Neural progenitor cell (in vitro differentiated cells): Measurements from ENCODE around the gene SF3B2. TPM values are rescaled to one million over a fixed set of nuclear protein-coding genes. Genes with fewer than 3 reads are reported as not detected.

Experiments used
- DNase-seq: peaks from one replicate; pipeline ENCODE4 v3.0.0-alpha.2; 2016; ENCODE audit warnings: low spot score
- H2AFZ ChIP-seq: fragments of 200-600 bp; sonication (generic); replicated peaks from 2 replicates; pipeline ENCODE4 v1.6.1; 2016; ENCODE audit warnings: antibody characterized with exemption
- H3F3A ChIP-seq: fragments of 200-600 bp; sonication (generic); 2 replicates; pipeline ENCODE4 v1.6.1; 2016; ENCODE audit warnings: antibody characterized with exemption, low read depth
- H3K27ac ChIP-seq: fragments of 200-600 bp; sonication (generic); 2 replicates; pipeline ENCODE4 v1.5.1; 2016; ENCODE audit warnings: mild to moderate bottlenecking
- H3K27me3 ChIP-seq: fragments of 200-600 bp; sonication (generic); 2 replicates; pipeline ENCODE4 v1.6.1; 2016; ENCODE audit warnings: mild to moderate bottlenecking, moderate library complexity
- H3K36me3 ChIP-seq: fragments of 200-600 bp; sonication (generic); 2 replicates; pipeline ENCODE4 v1.5.1; 2016
- H3K4me1 ChIP-seq: fragments of 200-600 bp; sonication (generic); 2 replicates; pipeline ENCODE4 v1.6.1; 2016; ENCODE audit warnings: mixed run types
- H3K4me2 ChIP-seq: fragments of 200-600 bp; sonication (generic); 2 replicates; pipeline ENCODE4 v1.6.1; 2016
- H3K4me3 ChIP-seq: fragments of 200-600 bp; sonication (generic); 2 replicates; pipeline ENCODE4 v1.5.1; 2016
- H3K79me2 ChIP-seq: fragments of 200-600 bp; sonication (generic); 2 replicates; pipeline ENCODE4 v1.6.1; 2016; ENCODE audit warnings: low read depth
- H3K9ac ChIP-seq: fragments of 200-600 bp; sonication (generic); 2 replicates; pipeline ENCODE4 v1.6.1; 2016
- H3K9me3 ChIP-seq: fragments of 200-600 bp; sonication (generic); 2 replicates; pipeline ENCODE4 v1.5.1; 2016; ENCODE audit warnings: low read depth
- H4K20me1 ChIP-seq: fragments of 200-600 bp; sonication (generic); 2 replicates; pipeline ENCODE4 v1.6.1; 2016; ENCODE audit warnings: low read depth
- H3K27ac Mint-ChIP-seq: 3 replicates; pipeline ENCODE4 v1.8.0; 2021; ENCODE audit warnings: mixed read lengths
- H3K27me3 Mint-ChIP-seq: 2 replicates; pipeline ENCODE4 v1.8.0; 2022; ENCODE audit warnings: low read depth, mild to moderate bottlenecking, inconsistent platforms, moderate library complexity, mixed read lengths; ENCODE audit not compliant: insufficient read depth
- H3K36me3 Mint-ChIP-seq: 3 replicates; pipeline ENCODE4 v1.8.0; 2021; ENCODE audit warnings: mixed read lengths
- H3K4me1 Mint-ChIP-seq: 3 replicates; pipeline ENCODE4 v1.8.0; 2021; ENCODE audit warnings: mixed read lengths
- H3K4me3 Mint-ChIP-seq: 3 replicates; pipeline ENCODE4 v1.8.0; 2021; ENCODE audit warnings: mild to moderate bottlenecking, moderate library complexity, mixed read lengths
- H3K9me3 Mint-ChIP-seq: 3 replicates; pipeline ENCODE4 v1.8.0; 2020; ENCODE audit warnings: mixed read lengths
- CTCF ChIP-seq: fragments of 200-600 bp; sonication (generic); IDR thresholded peaks from 2 replicates; pipeline ENCODE4 v1.5.1; 2017; ENCODE audit warnings: antibody characterized with exemption, mild to moderate bottlenecking
- EZH2 ChIP-seq: fragments of 200-600 bp; sonication (generic); IDR thresholded peaks from 2 replicates; pipeline ENCODE4 v1.6.1; 2017; ENCODE audit warnings: antibody characterized with exemption, mild to moderate bottlenecking, moderate library complexity
- EZH2phosphoT487 ChIP-seq: fragments of 200-600 bp; sonication (generic); IDR thresholded peaks from 2 replicates; pipeline ENCODE4 v1.6.1; 2017; ENCODE audit warnings: antibody characterized with exemption
- total RNA-seq: library from RNA; depleted of rRNA; stranded (reverse); fragments of >200 nt; gene quantifications from 2 replicates; pipeline ENCODE4 v1.2.3, GENCODE V29; 2015; ENCODE audit warnings: low replicate concordance

Gene SF3B2
- total RNA-seq, 1 donor from 2014 or later = 198 TPM

- no peak overlapping the region for H3K27ac Mint-ChIP-seq
- Histone ChIP-seq H3K9ac (no peak overlapping the region), H3K27me3 (peaks cover 36% of the 10 kb centered on the region), H3K79me2 (no peaks in the 10 kb centered on the region), H4K20me1 (no peaks in the 10 kb centered on the region), H3K4me3 (no peak overlapping the region), H3K9me3 (no peaks in the 10 kb centered on the region), H2AFZ (no peak overlapping the region), H3K4me1 (no peaks in the 10 kb centered on the region), H3K36me3 (no peaks in the 10 kb centered on the region), H3K27ac (no peak overlapping the region), H3F3A (no peaks in the 10 kb centered on the region), H3K4me2 (no peak overlapping the region)
- peaks cover under 1% of the 10 kb centered on the region for H3K4me1 Mint-ChIP-seq
- no peaks in the 10 kb centered on the region for H3K9me3 Mint-ChIP-seq
- no peak for DNase-seq
- H3K27me3 Mint-ChIP-seq = peaks cover 12% of the 10 kb centered on the region
- no peak overlapping the region for H3K4me3 Mint-ChIP-seq
- H3K36me3 Mint-ChIP-seq = no peaks in the 10 kb centered on the region
- TF ChIP-seq CTCF (no peak), EZH2phosphoT487 (no peak), EZH2 (no peak)
Observed at GRCh38 chr11:66012946-66013761, 39.0 kb upstream of the SF3B2 start.

DNA sequence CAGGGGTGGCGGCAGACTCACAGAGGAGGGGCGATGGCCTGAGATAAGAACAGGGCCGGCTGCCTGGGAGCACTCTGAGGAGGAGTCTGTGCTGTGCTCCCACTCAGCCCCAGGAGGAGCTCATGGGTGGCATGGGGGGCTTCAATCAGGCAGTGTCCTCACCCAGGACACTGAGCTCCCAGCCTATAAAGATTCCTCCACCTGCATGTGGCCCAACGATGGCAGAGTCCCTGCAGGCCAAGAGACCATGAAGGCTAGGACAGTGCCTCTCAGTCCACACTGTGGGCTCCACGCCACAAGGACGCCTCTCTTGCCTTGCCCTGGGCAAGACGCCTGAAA is 38.4 kb upstream of the SF3B2 start:
- no peak overlapping the region for H2AFZ ChIP-seq
- H3K4me2 ChIP-seq = no peak overlapping the region
- Mint-ChIP-seq H3K36me3 (no peaks in the 10 kb centered on the region), H3K27me3 (peaks cover 11% of the 10 kb centered on the region), H3K4me1 (no peaks in the 10 kb centered on the region), H3K27ac (no peak overlapping the region), H3K9me3 (no peaks in the 10 kb centered on the region), H3K4me3 (no peak overlapping the region)
- DNase-seq = no peak
- TF ChIP-seq CTCF = no peak
- TF ChIP-seq EZH2 = no peak
- no peak for TF ChIP-seq EZH2phosphoT487
- no peaks in the 10 kb centered on the region for H4K20me1 ChIP-seq
- H3K79me2 ChIP-seq = no peaks in the 10 kb centered on the region
- no peak overlapping the region for H3K9ac ChIP-seq
- H3K4me3 ChIP-seq = no peak overlapping the region
- no peaks in the 10 kb centered on the region for H3K4me1 ChIP-seq
- no peak overlapping the region for H3K27ac ChIP-seq
- no peaks in the 10 kb centered on the region for H3F3A ChIP-seq
- H3K9me3 ChIP-seq = no peaks in the 10 kb centered on the region
- H3K27me3 ChIP-seq = peaks cover 36% of the 10 kb centered on the region
- no peaks in the 10 kb centered on the region for H3K36me3 ChIP-seq

DNA sequence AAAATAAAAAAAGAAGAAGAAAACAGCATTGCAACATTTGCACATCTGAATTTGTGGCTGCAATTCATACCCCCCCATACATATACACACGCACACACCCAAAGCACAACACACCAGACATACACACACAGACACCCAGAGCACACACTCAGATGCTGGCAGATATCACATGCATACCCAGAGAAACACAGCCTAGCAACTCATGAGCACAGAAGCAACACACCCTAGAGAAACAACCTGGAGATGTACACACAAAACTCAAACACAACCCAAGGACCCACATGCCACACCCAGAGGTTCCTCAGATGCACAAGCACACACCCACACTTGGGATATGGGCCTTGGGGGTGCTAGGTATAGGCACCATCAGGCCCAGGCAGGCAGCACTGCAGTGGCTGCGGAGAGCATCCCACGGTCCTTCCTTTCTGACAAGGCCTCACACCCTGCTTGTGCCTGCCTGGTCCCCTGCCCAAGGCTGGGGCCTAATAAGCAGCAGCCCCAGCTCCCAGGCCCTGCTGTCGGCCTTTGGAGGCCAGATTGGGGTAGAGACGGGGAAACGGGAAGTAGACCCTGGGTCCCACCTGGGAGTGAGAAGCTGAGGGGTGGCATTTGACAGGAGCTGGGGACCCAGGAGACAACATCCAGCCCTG is 37.2 kb upstream of the SF3B2 start:
- H3K9me3 ChIP-seq = no peaks in the 10 kb centered on the region
- no peaks in the 10 kb centered on the region for H3K36me3 ChIP-seq
- Mint-ChIP-seq H3K4me1 (no peaks in the 10 kb centered on the region), H3K36me3 (no peaks in the 10 kb centered on the region), H3K27me3 (peaks cover 12% of the 10 kb centered on the region), H3K9me3 (no peaks in the 10 kb centered on the region), H3K4me3 (no peak overlapping the region), H3K27ac (peak overlapping the region; percentile 48)
- no peak overlapping the region for H2AFZ ChIP-seq
- H3K27ac ChIP-seq = no peak overlapping the region
- H3K4me3 ChIP-seq = no peak overlapping the region
- H3F3A ChIP-seq = no peaks in the 10 kb centered on the region
- no peak for DNase-seq
- peaks cover 33% of the 10 kb centered on the region for H3K27me3 ChIP-seq
- H3K9ac ChIP-seq = no peak overlapping the region
- no peaks in the 10 kb centered on the region for H3K79me2 ChIP-seq
- no peaks in the 10 kb centered on the region for H3K4me1 ChIP-seq
- H3K4me2 ChIP-seq = no peak overlapping the region
- H4K20me1 ChIP-seq = no peaks in the 10 kb centered on the region
- TF ChIP-seq EZH2phosphoT487 (no peak), EZH2 (no peak), CTCF (no peak)
